SK-N-SH (cell line): ENCODE data around the gene HPCAL1. TPM values are rescaled to one million over a fixed set of nuclear protein-coding genes. Genes with fewer than 3 reads are reported as not detected.
A peak's percentile ranks its signal among the peaks of the same experiment; 100 is the strongest.

Source experiments
- CTCF ChIA-PET: fragments of 300-600, 350-600 bp; formaldehyde crosslinking; extraction: SDS; loops from one replicate; lab custom pipeline; 2021; lab: Yijun Ruan, JAX
- POLR2A ChIA-PET: fragments of 350-600 bp; sonication (Branson Sonifier 250); formaldehyde crosslinking; extraction: SDS; loops from one replicate; lab custom pipeline; 2020; ENCODE audit warnings: antibody characterized with exemption, inconsistent platforms; lab: Yijun Ruan, JAX
- DNase-seq: peaks from one replicate; pipeline ENCODE4 v3.0.0; 2012
- H2AFZ ChIP-seq: fragments of 200-600 bp; sonication (generic); 2 replicates; pipeline ENCODE4 v1.8.1; 2016; ENCODE audit warnings: antibody characterized with exemption, mild to moderate bottlenecking, low read depth
- H3F3A ChIP-seq: fragments of 200-600 bp; sonication (generic); replicated peaks from 2 replicates; pipeline ENCODE3; 2016; ENCODE audit warnings: antibody characterized with exemption, mild to moderate bottlenecking; ENCODE audit not compliant: insufficient read depth
- H3K27ac ChIP-seq, 2 experiments: fragments of 200-500 bp in 1 of 2; fragments of 200-600 bp in 1 of 2; sonication (Bioruptor generic) in 1 of 2; sonication (generic), shearing (Covaris generic) in 1 of 2; 2 replicates each; pipeline versions ENCODE4 v1.5.1 to v1.6.1; 2014 to 2016; ENCODE audit warnings: low read depth in 2 of 2, inconsistent platforms in 1 of 2, low read length in 1 of 2, mild to moderate bottlenecking in 1 of 2, mixed read lengths in 1 of 2
- H3K27me3 ChIP-seq: fragments of 200-600 bp; sonication (generic), shearing (Covaris generic); 2 replicates; pipeline ENCODE4 v1.6.1; 2016; ENCODE audit warnings: mixed run types; ENCODE audit not compliant: insufficient read depth
- H3K36me3 ChIP-seq, 2 experiments: fragments of 200-500 bp in 1 of 2; fragments of 200-600 bp in 1 of 2; sonication (Bioruptor generic) in 1 of 2; sonication (generic) in 1 of 2; replicated peaks in 1 of 2; 2 replicates each; pipeline versions ENCODE3 to v1.5.1; 2014 to 2016; ENCODE audit warnings: low read length in 1 of 2, mild to moderate bottlenecking in 1 of 2; ENCODE audit not compliant: insufficient read depth in 2 of 2, control insufficient read depth in 1 of 2
- H3K4me1 ChIP-seq, 2 experiments: fragments of 200-500 bp in 1 of 2; fragments of 200-600 bp in 1 of 2; sonication (Bioruptor generic) in 1 of 2; sonication (generic), shearing (Covaris generic) in 1 of 2; 2 replicates each; pipeline versions ENCODE4 v1.5.1 to v1.6.1; 2014 to 2016; ENCODE audit warnings: low read depth in 1 of 2, low read length in 1 of 2, mixed run types in 1 of 2; ENCODE audit not compliant: insufficient read depth in 2 of 2, control insufficient read depth in 1 of 2
- H3K4me2 ChIP-seq: fragments of 200-600 bp; sonication (generic), shearing (Covaris generic); 2 replicates; pipeline ENCODE4 v1.6.1; 2017; ENCODE audit warnings: mixed run types
- H3K4me3 ChIP-seq, 2 experiments: fragments of 200-500 bp in 1 of 2; fragments of 200-600 bp in 1 of 2; sonication (Bioruptor generic) in 1 of 2; sonication (generic), shearing (Covaris generic) in 1 of 2; 2 replicates each; pipeline versions ENCODE4 v1.5.1 to v1.8.1; 2014 to 2016; ENCODE audit warnings: low read depth in 2 of 2, inconsistent platforms in 1 of 2, low read length in 1 of 2, mild to moderate bottlenecking in 1 of 2, mixed read lengths in 1 of 2, moderate library complexity in 1 of 2
- H3K79me2 ChIP-seq: fragments of 200-600 bp; sonication (generic); 2 replicates; pipeline ENCODE4 v1.8.1; 2017; ENCODE audit warnings: mild to moderate bottlenecking; ENCODE audit not compliant: insufficient read depth
- H3K9ac ChIP-seq: fragments of 200-600 bp; sonication (generic); 2 replicates; pipeline ENCODE4 v1.6.1; 2017; ENCODE audit warnings: mixed run types
- H3K9me2 ChIP-seq: fragments of 200-600 bp; sonication (generic); 2 replicates; pipeline ENCODE4 v1.6.1; 2017; ENCODE audit warnings: mixed run types
- H3K9me3 ChIP-seq: fragments of 200-600 bp; sonication (generic); 2 replicates; pipeline ENCODE4 v1.6.1; 2017; ENCODE audit warnings: mixed run types, mild to moderate bottlenecking, moderate library complexity
- H4K20me1 ChIP-seq: fragments of 200-600 bp; sonication (generic); 2 replicates; pipeline ENCODE4 v1.6.1; 2017; ENCODE audit warnings: mild to moderate bottlenecking, mixed run types; ENCODE audit not compliant: insufficient read depth
- CHD2 ChIP-seq: fragments of 150-350 bp; IDR thresholded peaks from 2 replicates; pipeline ENCODE4 v1.6.1; 2018; ENCODE audit warnings: low read length; ENCODE audit not compliant: partially characterized antibody
- EP300 ChIP-seq, 2 experiments: IDR thresholded peaks; 2 replicates each; pipeline versions ENCODE4 v1.4.0 to v1.6.1; 2012; ENCODE audit warnings: borderline replicate concordance in 1 of 2, low read depth in 1 of 2, low read length in 1 of 2
- EZH2phosphoT487 ChIP-seq: fragments of 200-600 bp; sonication (generic); IDR thresholded peaks from 2 replicates; pipeline ENCODE4 v1.6.1; 2017; ENCODE audit warnings: low read depth, mixed run types, mild to moderate bottlenecking, antibody characterized with exemption, moderate library complexity, borderline replicate concordance
- FOSL2 ChIP-seq: IDR thresholded peaks from 2 replicates; pipeline ENCODE4 v1.4.0; 2012; ENCODE audit warnings: low read depth, mild to moderate bottlenecking, moderate library complexity, borderline replicate concordance
- FOXJ3 ChIP-seq: sonication (generic); formaldehyde crosslinking; IDR thresholded peaks from 2 replicates; pipeline ENCODE4 v1.5.1; 2020; ENCODE audit warnings: mild to moderate bottlenecking, missing genetic modification reagents
- GABPA ChIP-seq: IDR thresholded peaks from 2 replicates; pipeline ENCODE4 v1.4.0; 2012; ENCODE audit warnings: low read depth, mild to moderate bottlenecking
- GATA2 ChIP-seq: sonication (generic); formaldehyde crosslinking; IDR thresholded peaks from 2 replicates; pipeline ENCODE4 v1.5.0; 2020; ENCODE audit warnings: mild to moderate bottlenecking, missing genetic modification reagents
- MEF2A ChIP-seq: IDR thresholded peaks from 2 replicates; pipeline ENCODE4 v1.4.0; 2012; ENCODE audit warnings: low read depth, borderline replicate concordance
- MXI1 ChIP-seq: IDR thresholded peaks from 2 replicates; pipeline ENCODE4 v1.6.1; 2012; ENCODE audit warnings: mild to moderate bottlenecking, low read depth, low read length, improper control_type of control experiment
- NFIC ChIP-seq: IDR thresholded peaks from 2 replicates; pipeline ENCODE4 v1.4.0; 2012; ENCODE audit warnings: borderline replicate concordance
- POLR2AphosphoS5 ChIP-seq: IDR thresholded peaks from 2 replicates; pipeline ENCODE4 v1.6.1; 2012; ENCODE audit warnings: low read depth, low read length
- RAD21 ChIP-seq: IDR thresholded peaks from 2 replicates; pipeline ENCODE4 v1.6.1; 2012; ENCODE audit warnings: mild to moderate bottlenecking, low read length
- RCOR1 ChIP-seq: fragments of 150-350 bp; IDR thresholded peaks from 2 replicates; pipeline ENCODE4 v1.6.1; 2017; ENCODE audit warnings: antibody characterized with exemption, low read length
- RFX5 ChIP-seq: IDR thresholded peaks from 2 replicates; pipeline ENCODE4 v1.6.1; 2012; ENCODE audit warnings: mild to moderate bottlenecking, improper control_type of control experiment, low read length
- RXRA ChIP-seq: IDR thresholded peaks from 2 replicates; pipeline ENCODE4 v1.4.0; 2012; ENCODE audit warnings: low read depth, mild to moderate bottlenecking, borderline replicate concordance
- SMC3 ChIP-seq: IDR thresholded peaks from 2 replicates; pipeline ENCODE4 v1.6.1; 2012; ENCODE audit warnings: low read depth, low read length, improper control_type of control experiment
- TCF12 ChIP-seq: IDR thresholded peaks from 2 replicates; pipeline ENCODE4 v1.4.0; 2012
- TEAD4 ChIP-seq: IDR thresholded peaks from 2 replicates; pipeline ENCODE4 v1.4.0; 2012; ENCODE audit warnings: mild to moderate bottlenecking, borderline replicate concordance; ENCODE audit not compliant: insufficient read depth
- WGBS: methylation state at CpG from one replicate; pipeline ENCODE4 v1.1.6; 2017; ENCODE audit warnings: low lambda C conversion rate; 5-methylcytosine and 5-hydroxymethylcytosine counted together
- polyA plus RNA-seq, 3 experiments: library from polyadenylated mRNA; depleted of rRNA; stranded (reverse); fragments of >200 nt; gene quantifications; 2 replicates each; pipeline ENCODE4 v1.2.3, GENCODE V29; 2012
- TF ChIP-seq, protein P1 (sequence below): IDR thresholded peaks from 2 replicates; pipeline ENCODE4 v1.4.0; 2012; ENCODE audit warnings: low read depth
- TF ChIP-seq, protein P2 (sequence below): IDR thresholded peaks from 2 replicates; pipeline ENCODE4 v1.4.0; 2012; ENCODE audit warnings: low read depth, borderline replicate concordance

The HPCAL1 gene
- polyA plus RNA-seq, 1 of the 3 experiments (the other 2 are of a cell fraction): 77.0 TPM

DNA sequence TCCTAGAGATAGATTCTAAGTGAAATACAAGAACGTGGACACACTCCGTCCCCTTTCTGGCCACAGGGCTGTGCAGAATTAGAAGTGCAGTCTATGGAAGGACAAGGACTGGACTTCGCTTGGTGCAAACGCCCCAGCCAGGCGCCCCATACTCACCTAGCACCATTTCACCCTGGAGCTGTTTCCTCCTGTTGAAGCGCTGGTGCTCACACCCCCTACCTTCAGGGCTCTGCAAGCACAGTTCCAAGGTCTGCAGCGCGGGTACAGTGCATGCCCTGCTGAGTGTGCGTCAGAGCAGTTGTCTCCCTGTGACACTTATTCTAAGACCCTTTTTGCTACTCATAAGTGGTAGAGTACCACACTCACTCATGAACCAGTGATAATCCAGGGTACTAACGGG lies 3.0 kb downstream of the HPCAL1 start:
- H2AFZ ChIP-seq: no peak overlapping the region
- TF ChIP-seq CHD2 (no peak), RAD21 (peak; percentile 19; the same call in 1 of the 2 replicates), MXI1 (no peak), FOXJ3 (CRISPR knock-in tag) (no peak), RCOR1 (no peak), SMC3 (peak; percentile 10; the same call in 1 of the 2 replicates), MEF2A (no peak), FOSL2 (no peak)
- TF ChIP-seq, protein P1, sequence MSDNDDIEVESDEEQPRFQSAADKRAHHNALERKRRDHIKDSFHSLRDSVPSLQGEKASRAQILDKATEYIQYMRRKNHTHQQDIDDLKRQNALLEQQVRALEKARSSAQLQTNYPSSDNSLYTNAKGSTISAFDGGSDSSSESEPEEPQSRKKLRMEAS: no peak
- WGBS: 90% methylated on average over 9 of the region's 10 CpGs
- H3K4me2 ChIP-seq: 0 out of 2 replicates have a peak overlapping the region, but pooled peaks have one; percentile 98
- H3K27me3 ChIP-seq: no peaks in the 10 kb centered on the region
- no peaks in the 10 kb centered on the region for H3K9me3 ChIP-seq
- no peaks in the 10 kb centered on the region for H3K36me3 ChIP-seq
- no peak overlapping the region for H3K9ac ChIP-seq
- H3K9me2 ChIP-seq: no peaks in the 10 kb centered on the region
- ChIA-PET CTCF (interaction anchor here (0.8 to 11.6 kb wide), 21 partner anchors 8 to 178 kb away, joined by 3 to 167 read pairs (median 6); no protein-coding TSS in a partner anchor), POLR2A (interaction anchor here (0.6 to 1.5 kb wide), 3 partner anchors 85 to 750 kb away, joined by 3 to 4 read pairs (median 3); no protein-coding TSS in a partner anchor)
- peaks cover 39% of the 10 kb centered on the region for H3K79me2 ChIP-seq
- H3K4me1 ChIP-seq: peaks cover 3 to 61% of the 10 kb centered on the region in 2 experiments; a peak in 2 of 4 replicates
- H3K27ac ChIP-seq: no peak overlapping the region
- H3F3A ChIP-seq: peaks cover 6% of the 10 kb centered on the region
- peaks cover 32% of the 10 kb centered on the region for H4K20me1 ChIP-seq
- no peak for DNase-seq
- H3K4me3 ChIP-seq: no peak overlapping the region; a peak in 1 of 4 replicates

DNA sequence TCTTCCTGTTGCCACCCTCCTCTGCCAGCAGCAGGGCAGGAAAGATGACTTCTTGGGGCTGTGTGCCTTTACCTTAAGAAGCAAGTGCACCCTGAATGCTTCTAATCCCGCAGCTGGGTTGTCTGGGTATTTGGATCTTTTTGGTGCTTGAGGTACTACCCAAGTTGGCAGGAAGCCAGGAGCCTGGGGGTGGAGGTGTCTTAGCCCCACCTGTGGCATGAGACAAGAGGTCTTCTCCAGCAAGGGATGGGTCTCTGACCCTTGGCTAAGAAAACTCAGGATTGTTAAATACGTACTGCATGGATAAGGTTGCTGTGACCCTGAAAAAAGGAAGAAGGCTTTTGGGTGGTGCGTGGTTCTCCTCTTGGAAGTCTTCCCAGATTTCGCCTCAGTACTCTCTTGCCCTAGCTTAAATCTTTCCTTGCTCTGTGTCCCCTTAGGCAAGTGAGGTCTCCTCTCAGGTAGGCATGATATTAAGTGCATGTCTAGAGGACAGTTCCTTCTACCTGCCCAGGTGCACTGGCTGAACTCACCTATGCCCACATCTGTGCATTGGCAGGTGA lies 4.3 kb downstream of the HPCAL1 start:
- H3K27me3 ChIP-seq: no peaks in the 10 kb centered on the region
- peaks cover 39% of the 10 kb centered on the region for H3K79me2 ChIP-seq
- peaks cover 6% of the 10 kb centered on the region for H3F3A ChIP-seq
- no peak overlapping the region for H3K9ac ChIP-seq
- H3K27ac ChIP-seq: no peak overlapping the region
- H3K4me3 ChIP-seq: no peak overlapping the region
- CTCF ChIA-PET: interaction anchor here (0.8 to 11.6 kb wide), 18 partner anchors 8 to 183 kb away, joined by 3 to 167 read pairs (median 4); no protein-coding TSS in a partner anchor
- no peak overlapping the region for H3K4me2 ChIP-seq
- H3K36me3 ChIP-seq: no peaks in the 10 kb centered on the region
- TF ChIP-seq GABPA (no peak), RCOR1 (no peak), TCF12 (no peak), TEAD4 (no peak), GATA2 (CRISPR knock-in tag) (no peak), SMC3 (no peak), RFX5 (no peak), NFIC (no peak), RXRA (no peak), CHD2 (no peak), EP300 (IDR thresholded peaks at IDR 0.05; ENCODE audit: borderline replicate concordance in 1 of 2, low read depth in 1 of 2, low read length in 1 of 2) (no peak), POLR2AphosphoS5 (no peak), EZH2phosphoT487 (no peak)
- TF ChIP-seq, protein P2, sequence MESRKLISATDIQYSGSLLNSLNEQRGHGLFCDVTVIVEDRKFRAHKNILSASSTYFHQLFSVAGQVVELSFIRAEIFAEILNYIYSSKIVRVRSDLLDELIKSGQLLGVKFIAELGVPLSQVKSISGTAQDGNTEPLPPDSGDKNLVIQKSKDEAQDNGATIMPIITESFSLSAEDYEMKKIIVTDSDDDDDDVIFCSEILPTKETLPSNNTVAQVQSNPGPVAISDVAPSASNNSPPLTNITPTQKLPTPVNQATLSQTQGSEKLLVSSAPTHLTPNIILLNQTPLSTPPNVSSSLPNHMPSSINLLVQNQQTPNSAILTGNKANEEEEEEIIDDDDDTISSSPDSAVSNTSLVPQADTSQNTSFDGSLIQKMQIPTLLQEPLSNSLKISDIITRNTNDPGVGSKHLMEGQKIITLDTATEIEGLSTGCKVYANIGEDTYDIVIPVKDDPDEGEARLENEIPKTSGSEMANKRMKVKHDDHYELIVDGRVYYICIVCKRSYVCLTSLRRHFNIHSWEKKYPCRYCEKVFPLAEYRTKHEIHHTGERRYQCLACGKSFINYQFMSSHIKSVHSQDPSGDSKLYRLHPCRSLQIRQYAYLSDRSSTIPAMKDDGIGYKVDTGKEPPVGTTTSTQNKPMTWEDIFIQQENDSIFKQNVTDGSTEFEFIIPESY: no peak
- TF ChIP-seq, all 33 proteins: peak for 0
- 93% methylated on average over 4 of the region's 4 CpGs for WGBS
- POLR2A ChIA-PET: interaction anchor here (1.9 kb wide), 1 partner anchor 9 kb away, joined by 5 read pairs; no protein-coding TSS in a partner anchor
- no peak overlapping the region for H2AFZ ChIP-seq
- H4K20me1 ChIP-seq: peaks cover 38% of the 10 kb centered on the region
- H3K9me2 ChIP-seq: no peaks in the 10 kb centered on the region
- no peak for DNase-seq
- peaks cover 2 to 55% of the 10 kb centered on the region in 2 experiments; a peak in 2 of 4 replicates for H3K4me1 ChIP-seq
- H3K9me3 ChIP-seq: no peaks in the 10 kb centered on the region
